HG03064 (cell line): ENCODE results near the gene RARA.

Source experiments
- ATAC-seq: cut with Tn5 transposase; IDR thresholded peaks from one replicate; pipeline ENCODE4 v1.9.1; 2021; ENCODE audit warnings: low read depth; ENCODE audit not compliant: unreplicated experiment

Gene RARA

DNA sequence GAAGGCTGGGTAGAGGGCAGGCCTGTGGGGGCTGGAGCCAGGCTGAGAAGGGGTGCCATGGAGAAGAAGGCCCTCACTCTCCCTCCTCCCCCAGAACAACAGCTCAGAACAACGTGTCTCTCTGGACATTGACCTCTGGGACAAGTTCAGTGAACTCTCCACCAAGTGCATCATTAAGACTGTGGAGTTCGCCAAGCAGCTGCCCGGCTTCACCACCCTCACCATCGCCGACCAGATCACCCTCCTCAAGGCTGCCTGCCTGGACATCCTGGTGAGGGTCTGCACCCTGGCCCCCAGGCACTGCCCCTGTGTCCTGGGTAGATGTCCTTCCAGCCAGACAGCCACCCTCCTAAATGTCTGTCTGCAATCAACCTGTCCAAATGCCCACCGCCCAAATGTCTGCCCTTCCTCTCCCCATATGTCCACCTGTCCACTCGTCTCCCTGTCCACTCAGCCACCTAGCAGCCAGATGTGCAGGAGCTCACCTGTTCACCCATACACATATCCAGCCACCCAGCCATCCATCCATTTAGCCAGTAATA is 43.3 kb downstream of the RARA start:
- ATAC-seq, result no peak

DNA sequence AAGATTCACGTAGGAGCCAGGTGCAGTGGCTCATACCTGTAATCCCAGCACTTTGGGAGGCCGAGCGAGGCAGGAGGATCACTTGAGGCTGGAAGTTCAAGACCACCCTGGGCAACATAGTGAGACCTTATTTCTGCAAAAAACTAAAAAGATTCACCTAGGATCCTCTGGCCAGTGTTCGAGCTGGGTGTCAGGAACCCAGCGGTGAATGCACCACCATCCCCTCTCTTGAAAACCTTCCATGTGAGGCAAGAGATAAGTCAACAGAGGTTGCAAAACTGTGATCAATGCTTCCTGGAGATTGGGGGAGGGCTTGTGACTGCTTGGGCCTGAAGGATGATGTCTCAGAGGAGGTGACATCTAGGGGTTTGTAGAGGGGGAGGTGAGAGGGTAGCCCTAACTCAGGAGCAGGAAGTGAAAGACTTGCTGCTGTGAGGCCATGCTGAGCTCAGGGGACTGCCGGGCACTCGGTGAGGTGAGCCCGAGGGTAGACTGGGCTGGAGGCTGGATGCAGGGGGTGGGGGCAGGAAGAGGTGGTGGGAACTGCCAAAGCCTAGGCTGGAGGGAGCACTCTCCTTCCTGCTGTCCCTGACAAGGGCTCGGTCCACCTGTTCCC is 43.9 kb downstream of the RARA start:
- no peak for ATAC-seq

DNA sequence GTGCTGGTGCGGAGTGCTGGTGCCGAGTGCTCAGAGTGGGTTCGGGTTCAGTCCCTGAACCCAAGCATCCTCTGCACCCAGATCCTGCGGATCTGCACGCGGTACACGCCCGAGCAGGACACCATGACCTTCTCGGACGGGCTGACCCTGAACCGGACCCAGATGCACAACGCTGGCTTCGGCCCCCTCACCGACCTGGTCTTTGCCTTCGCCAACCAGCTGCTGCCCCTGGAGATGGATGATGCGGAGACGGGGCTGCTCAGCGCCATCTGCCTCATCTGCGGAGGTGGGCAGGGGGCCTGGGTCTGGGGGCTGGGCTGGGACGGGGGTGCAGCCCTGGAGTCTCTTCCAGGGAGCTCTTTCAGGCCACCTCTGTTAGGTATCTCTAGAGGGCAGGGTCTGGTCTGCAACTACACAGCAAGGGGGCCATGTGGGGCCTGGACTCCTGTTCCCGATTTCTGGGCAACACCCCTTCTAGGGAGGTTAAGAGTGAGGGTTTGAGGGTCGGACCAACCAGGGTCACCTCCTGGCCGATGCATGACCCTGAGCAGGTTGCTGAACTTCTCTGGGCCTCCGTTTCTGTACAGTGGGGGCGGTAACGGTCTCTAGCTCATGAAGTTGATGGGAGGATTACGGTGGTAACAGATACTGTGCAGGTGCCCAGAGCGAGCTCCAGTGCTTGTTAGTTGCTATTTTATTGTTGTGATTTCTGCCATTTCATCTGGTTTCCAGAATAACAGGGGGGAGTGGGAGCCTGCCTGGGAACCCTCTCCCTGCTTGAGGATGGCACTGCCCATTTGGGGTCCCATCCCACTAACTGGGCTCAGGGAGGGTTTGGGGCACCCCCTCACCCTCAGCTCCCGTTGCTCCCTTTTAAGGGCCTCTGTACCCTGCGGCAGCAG is 45.5 kb downstream of the RARA start:
- no peak for ATAC-seq

DNA sequence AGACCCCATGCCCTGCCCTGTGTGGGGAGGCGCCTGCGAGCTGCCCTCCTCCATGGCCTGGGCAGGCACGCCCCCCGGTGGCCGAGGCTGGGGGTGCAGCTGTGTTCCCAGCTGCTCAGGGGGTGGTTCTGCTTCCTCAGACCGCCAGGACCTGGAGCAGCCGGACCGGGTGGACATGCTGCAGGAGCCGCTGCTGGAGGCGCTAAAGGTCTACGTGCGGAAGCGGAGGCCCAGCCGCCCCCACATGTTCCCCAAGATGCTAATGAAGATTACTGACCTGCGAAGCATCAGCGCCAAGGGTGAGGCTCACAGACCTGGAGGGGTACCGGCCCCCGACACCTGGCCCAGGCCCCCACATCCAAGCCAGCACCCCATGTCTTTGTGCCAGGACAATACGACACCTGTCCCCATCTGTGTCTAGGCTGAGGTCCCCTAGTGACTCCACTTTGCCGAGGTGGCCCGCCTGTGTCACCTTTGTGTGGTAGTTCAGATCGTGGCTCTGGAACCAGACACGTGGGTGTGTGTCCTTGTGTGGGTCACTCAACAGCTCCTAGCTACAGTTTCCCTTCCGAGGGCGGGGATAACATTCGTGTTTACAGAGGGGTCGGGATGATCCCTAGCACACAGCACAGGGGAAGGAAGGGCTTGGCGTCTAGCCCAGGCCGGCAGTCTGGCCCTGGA is 46.3 kb downstream of the RARA start:
- ATAC-seq, result no peak

DNA sequence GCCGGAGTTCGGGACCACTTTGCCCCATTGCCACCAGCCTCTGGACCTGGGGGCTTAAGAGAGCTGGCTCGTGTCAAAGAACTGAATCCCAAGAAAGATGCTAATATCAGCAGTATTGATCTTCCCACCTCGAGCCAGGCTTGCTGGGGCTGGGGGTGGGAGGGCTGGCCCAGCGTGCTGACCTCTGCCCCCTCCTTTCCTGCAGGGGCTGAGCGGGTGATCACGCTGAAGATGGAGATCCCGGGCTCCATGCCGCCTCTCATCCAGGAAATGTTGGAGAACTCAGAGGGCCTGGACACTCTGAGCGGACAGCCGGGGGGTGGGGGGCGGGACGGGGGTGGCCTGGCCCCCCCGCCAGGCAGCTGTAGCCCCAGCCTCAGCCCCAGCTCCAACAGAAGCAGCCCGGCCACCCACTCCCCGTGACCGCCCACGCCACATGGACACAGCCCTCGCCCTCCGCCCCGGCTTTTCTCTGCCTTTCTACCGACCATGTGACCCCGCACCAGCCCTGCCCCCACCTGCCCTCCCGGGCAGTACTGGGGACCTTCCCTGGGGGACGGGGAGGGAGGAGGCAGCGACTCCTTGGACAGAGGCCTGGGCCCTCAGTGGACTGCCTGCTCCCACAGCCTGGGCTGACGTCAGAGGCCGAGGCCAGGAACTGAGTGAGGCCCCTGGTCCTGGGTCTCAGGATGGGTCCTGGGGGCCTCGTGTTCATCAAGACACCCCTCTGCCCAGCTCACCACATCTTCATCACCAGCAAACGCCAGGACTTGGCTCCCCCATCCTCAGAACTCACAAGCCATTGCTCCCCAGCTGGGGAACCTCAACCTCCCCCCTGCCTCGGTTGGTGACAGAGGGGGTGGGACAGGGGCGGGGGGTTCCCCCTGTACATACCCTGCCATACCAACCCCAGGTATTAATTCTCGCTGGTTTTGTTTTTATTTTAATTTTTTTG is 47.1 kb downstream of the RARA start:
- ATAC-seq, result no peak

DNA sequence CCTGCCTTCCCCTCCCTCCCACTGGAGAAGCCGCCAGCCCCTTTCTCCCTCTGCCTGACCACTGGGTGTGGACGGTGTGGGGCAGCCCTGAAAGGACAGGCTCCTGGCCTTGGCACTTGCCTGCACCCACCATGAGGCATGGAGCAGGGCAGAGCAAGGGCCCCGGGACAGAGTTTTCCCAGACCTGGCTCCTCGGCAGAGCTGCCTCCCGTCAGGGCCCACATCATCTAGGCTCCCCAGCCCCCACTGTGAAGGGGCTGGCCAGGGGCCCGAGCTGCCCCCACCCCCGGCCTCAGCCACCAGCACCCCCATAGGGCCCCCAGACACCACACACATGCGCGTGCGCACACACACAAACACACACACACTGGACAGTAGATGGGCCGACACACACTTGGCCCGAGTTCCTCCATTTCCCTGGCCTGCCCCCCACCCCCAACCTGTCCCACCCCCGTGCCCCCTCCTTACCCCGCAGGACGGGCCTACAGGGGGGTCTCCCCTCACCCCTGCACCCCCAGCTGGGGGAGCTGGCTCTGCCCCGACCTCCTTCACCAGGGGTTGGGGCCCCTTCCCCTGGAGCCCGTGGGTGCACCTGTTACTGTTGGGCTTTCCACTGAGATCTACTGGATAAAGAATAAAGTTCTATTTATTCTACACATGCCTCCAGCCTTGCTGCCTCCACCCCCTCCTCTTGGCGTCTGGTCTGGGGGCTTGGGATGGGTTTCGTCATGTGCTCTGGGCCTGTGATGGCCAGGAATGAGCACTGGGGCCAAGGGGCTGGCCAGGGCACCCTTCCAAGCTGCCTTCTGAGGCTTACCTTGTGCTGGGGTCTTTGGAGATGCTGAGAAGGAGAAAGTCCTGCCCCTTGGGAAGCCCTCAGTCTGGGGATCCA is 48.3 kb downstream of the RARA start:
- ATAC-seq, result no peak

DNA sequence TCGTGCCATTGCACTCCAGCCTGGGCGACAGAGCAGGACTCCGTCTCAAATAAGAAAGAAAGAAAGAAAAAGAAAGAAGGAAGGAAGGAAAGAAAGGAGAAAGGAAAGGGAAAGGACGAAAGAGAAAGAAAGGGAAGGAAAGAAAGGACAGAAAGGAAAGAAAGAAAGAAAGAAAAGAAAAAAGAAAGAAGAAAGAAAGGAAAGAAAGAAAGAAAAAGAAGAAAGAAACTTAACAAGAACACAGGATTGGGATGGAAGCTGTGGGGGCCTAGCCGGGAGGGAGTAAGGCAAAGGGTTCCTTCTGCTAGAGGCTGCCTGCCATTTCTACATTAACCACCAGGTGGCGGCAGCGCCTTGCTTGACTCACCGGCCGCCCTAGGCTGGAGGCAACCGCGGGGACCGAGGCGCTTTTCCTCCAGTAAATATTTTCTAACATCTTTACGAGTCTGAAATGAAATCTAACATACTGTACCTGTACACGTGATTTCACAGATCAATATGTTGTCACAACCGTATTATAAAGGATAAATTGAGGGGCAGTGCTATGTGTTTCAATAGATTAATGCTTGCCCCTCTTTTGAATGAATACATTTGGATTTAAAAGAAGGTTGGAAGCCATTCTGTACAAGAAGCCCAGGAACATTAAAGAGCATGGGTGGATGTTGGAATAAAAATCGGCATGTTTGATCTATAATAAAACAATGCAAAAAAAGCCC is 49.5 kb downstream of the RARA start:
- ATAC-seq, result no peak

DNA sequence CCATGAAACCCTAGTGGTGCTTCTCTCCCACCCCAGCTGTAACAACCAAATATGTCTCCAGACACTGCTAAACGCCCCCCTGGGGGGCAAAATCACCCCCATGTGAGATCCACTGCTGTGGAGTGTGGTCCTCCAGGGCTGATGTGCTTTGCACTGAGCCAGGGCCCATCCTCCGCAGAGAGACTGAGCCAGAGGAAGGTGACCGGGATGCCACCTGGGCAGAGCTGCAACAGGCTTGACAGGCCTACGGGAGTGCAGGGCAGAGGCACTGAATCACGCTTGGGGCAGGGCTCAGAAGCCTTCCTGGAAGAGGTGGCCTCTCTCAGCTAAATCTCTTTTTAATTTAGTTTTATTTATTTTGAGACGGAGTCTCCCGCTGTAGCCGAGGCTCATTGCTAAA is 51.1 kb downstream of the RARA start:
- no peak for ATAC-seq

DNA sequence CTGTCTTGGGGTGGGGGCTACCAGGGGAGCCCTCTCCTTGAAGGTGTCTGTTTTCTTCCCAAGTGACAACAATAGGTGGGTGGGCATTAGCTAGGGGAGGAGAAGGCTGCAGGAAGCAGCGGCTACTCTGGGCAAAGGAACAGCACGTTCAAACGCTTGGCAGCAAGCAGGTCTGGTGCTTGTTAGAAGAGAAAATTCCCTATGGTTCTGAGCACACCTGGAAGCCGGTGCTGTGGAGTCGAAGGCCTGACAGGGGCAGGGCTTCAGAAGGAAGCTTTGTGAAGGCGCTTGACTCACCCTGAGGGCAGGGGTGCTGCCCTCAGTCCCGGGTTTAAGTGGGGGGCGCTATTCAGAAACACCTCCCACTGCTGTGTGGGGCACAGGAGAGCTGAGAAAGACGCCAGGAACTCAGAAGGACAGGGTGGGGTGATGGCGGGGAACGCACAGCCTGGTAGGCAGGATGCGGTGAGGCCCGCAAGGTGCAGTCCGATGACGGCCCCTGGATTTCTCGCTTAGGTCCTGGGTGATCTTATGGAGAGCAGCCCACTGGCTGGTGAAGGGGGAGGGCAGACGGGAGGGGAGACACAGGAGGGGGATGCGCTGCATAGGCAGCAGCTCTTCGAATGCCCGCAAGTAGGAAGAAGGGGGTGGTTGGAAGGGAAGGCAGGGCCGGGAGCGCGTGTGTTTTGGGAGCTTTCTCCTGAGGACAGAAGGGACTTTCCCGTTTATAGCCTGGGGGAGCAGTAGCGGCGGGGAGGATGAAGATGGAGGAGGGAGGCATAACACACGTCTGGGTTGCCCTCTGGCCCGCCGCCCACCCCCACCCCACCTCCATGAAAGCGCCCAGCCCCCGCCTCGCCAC is 52.3 kb downstream of the RARA start:
- no peak for ATAC-seq

DNA sequence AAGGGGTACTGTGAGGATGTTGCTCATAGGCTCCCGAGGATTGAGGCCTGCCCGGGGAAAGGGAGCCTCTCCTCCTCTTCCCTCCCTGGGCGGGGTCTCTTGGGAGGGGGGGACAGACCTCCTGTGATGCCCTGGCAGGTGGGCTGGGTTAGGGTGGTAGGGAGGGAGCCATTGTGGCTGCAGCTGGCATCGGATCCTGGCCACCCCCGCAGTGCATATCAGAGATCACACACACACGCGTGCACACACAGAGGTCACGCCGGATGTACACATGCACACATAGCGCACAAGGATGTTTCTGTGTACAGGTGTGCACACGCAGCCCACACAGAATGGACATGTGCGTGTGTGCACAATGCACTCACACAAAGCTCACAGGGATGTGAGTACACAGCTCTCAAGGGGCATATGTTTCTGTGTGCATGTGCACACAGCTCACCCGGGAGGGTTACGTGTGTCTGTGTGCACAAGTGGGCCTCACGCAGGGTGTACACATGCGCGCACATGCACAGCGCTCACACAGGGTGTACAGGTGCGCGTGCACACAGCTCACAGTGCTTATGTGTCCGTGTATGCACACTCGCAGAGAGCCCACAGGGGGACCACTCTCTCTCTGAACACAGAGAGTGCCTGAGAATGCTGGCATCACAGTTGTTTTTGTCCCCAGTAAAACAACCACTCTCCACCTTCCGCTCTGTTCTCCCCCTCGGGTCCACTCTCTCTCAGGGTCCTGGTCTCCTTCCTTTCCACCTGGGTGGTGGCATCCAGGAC is 53.1 kb downstream of the RARA start:
- ATAC-seq, result no peak

DNA sequence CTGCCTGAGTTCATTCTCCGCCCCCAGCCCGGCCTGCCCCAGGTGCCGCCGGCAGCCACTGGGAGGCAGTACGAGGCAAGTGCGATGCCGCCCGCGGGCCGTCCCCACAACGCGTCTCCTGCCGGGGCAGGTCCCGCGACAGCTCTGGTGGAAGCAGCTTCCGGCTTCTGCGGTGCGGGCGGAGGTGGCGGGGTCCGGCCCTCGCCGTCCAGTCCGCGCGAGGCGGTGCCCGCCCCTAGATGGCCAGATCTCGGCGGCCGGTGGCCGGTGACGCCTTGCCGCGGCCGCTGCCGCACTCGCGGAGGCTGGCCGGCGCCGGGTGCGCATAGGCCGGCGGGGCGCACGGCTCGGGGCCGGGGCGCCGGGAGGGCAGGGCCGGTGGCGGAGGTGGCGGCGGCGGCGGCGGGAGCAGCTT is 53.7 kb downstream of the RARA start:
- no peak for ATAC-seq

DNA sequence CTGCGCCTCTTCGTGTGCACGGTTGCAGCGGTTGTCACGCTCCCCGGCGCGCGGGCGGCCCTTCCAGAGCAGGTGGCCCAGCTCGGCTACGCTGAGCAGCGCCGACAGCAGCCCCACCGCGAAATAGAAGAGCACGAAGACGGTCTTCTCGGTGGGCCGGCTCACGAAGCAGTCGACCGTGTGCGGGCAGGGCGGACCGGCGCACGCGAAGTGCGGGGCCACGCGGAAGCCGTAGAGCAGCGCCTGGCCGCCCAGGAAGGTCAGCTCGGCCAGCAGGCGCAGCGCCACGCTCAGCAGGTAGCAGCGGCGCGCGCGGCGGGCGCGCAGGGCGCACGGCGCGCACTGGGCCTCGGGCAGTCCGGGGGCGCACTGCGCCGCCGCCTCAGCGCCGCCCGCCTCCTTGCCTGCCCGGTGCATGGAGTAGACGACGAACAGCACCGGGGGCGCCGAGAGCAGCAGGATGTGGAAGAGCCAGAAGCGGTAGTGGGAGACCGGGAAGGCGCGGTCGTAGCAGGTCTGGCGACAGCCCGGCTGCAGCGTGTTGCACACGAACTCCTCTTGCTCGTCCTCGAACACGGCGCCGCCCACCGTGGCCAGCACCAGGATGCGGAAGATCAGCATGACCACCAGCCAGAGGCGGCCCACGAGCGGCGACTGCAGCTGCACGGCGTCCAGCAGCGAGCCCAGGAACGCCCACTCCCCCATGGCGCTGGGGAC is 54.3 kb downstream of the RARA start:
- ATAC-seq, result no peak

DNA sequence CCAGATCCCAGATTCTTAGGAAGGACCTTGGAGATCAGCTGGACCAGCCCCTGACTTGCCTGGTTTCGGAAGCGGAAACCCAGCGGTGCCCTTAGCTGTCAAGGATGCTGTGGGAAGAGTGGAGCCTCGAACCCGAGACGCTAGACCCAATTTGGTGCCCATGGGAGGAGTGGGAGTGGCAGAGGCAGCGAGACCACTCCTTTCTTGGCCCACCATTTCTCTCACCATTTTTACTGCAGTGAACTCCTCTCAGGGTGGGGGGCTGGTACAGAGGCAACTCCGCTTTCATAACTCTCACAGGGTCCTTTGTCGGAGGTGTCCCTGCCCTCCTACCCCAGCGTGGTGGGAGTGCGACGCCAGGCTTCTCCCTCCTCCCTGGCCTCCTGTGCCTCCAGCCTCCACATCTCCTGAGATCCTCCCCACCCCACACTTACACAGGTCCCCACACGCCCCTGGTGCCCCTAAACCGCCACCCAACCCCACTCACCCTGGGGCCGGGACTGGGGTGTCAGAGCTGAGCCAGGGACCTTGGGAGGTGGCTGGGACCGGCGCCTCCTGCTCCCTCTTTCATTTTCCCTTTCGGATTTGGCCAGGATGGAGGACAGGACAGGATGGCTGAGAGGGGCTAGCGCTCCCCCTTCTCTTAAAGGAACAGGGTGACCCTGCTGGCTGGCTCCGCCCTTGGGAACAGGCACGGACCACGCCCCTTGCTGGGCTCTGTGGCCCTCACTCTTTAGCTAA is 55.3 kb downstream of the RARA start, which contains the start of gene GJD3:
GJD3 (minus strand) TSS at position 617 of the 741 bp plus-strand sequence. CDS start 922 bp downstream, outside the sequence.
- no peak for ATAC-seq

DNA sequence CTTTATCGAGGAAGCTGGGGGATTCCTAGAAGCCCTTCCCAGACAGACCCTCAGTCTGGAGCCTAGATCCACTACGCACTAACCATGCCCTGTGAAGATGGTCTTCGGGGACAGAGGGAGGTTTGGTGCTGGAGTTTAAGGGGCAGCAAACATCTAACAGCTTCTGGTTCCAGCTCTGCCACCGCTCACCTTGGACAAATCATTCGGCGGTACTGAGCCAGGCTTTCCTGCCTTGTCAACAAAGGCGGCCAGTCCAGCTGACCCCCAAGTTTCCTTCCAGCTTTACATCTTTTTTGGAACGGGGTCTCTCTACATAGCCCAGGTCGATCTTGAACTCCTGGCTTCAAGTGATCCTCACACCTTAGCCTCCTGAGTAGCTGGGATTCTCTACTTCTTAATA is 55.9 kb downstream of the RARA start:
- no peak for ATAC-seq

DNA sequence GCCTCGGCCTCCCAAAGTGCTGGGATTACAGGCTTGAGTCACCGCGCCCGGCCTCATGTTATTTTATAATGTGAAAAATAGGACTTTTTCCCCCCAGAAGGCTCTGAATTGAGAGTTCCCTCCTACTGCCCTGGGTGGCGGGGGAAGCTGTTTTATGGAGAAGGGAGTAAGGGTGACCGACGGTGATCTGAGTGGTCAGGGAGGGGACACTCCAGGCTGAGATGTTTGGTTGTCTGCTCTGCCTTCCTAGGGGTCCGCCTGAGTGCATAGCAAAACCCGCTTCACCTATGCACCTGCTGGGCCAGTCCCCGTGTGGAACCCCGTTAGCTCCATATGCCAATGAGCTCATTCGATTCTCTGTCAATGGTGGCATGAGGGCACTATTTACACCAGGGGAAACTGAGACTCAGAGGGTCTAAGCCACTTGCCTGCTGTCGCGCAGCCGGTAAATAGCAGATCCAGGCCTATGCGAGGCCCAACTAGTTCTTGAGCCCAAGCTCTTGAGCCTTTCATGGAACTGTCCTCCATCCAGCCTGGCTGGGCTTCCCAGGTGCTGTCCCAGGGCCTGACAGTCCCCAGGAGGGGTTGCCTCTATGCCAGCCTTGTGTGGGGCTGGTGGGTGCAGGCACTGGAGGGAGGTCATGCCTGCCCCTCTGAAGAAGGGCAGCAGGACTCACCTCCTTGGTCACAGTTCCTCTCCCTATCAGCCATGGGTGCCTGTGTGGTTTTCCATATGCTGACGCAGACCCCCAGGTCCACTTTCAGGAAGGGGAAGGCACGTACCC is 57.3 kb downstream of the RARA start:
- no peak for ATAC-seq
